ENCODE results near the gene FOXI1.

The FOXI1 gene

DNA sequence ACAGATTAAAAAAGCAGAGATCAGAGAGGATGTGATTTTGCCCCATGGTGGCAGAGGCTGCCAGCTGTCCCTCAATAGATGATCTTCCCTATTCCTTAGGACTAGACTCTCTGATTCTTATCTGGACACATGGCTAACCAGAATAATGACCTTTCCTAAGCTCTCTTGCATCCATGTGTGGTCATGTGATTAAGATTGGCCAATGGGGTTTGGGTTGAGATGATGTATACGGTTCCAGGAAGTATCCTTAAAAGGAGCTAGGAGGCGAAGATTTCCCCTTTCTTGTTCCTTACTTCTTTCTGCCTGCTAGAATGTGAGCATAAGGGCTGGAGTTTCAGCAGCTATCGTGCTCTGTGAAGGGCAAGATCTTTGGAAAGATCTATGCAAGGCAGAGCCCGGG lies 39.8 kb downstream of the FOXI1 start:
- H3K4me1 ChIP-seq (ENCODE audit: control insufficient read depth, insufficient read depth, low read length): no peaks in the 10 kb centered on the region
- no peaks in the 10 kb centered on the region for H3K36me3 ChIP-seq (ENCODE audit: insufficient read depth, low read length)
- no peak overlapping the region for H3K4me3 ChIP-seq (ENCODE audit: low read length)
- H3K9me3 ChIP-seq (replicated peaks; ENCODE audit: low read length): no peaks in the 10 kb centered on the region
- H3K27me3 ChIP-seq (ENCODE audit: control insufficient read depth, insufficient read depth, low read length): peaks cover 6% of the 10 kb centered on the region
- no peak overlapping the region for H3K9ac ChIP-seq (ENCODE audit: low read depth, low read length)
- H3K4me2 ChIP-seq (ENCODE audit: low read length): no peak overlapping the region

DNA sequence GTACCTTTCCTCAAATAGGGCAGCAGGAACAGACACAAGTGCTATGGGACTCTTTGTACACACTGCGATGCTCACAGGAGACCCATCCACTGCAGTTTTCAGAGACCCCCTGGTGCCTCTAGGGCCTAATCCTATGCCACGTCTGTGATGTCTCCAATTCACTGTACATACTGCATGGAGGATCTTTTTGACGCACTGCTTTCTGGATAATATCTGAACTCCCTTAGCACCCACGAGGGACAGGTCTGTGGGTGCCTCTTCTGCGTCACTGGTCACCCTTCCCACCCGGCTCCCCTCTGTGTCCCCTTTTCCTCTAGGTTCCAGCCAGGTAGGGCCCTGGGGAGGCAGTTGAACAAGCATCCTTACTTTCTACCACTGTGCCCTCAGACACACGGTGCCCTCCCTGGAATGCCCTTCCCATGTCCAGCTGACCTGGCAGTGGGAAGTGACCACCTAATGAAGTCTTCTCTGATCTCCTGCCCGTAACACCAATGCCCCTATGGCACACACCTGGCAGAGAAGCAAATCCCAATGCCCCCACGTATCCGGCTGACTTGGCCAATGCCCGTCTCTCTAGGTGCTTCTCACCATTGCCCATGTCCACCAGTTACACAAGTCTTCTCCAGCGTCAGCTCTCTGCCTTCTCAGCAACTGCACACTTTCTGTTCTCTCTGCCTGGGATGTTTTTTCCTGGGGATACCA lies 41.5 kb downstream of the FOXI1 start:
- H3K4me2 ChIP-seq (ENCODE audit: low read length): no peak overlapping the region
- H3K4me1 ChIP-seq (ENCODE audit: control insufficient read depth, insufficient read depth, low read length): peaks cover 12% of the 10 kb centered on the region
- no peak overlapping the region for H3K9ac ChIP-seq (ENCODE audit: low read depth, low read length)
- no peaks in the 10 kb centered on the region for H3K36me3 ChIP-seq (ENCODE audit: insufficient read depth, low read length)
- H3K9me3 ChIP-seq (replicated peaks; ENCODE audit: low read length): no peaks in the 10 kb centered on the region
- H3K27me3 ChIP-seq (ENCODE audit: control insufficient read depth, insufficient read depth, low read length): peaks cover 6% of the 10 kb centered on the region
- H3K4me3 ChIP-seq (ENCODE audit: low read length): no peak overlapping the region

DNA sequence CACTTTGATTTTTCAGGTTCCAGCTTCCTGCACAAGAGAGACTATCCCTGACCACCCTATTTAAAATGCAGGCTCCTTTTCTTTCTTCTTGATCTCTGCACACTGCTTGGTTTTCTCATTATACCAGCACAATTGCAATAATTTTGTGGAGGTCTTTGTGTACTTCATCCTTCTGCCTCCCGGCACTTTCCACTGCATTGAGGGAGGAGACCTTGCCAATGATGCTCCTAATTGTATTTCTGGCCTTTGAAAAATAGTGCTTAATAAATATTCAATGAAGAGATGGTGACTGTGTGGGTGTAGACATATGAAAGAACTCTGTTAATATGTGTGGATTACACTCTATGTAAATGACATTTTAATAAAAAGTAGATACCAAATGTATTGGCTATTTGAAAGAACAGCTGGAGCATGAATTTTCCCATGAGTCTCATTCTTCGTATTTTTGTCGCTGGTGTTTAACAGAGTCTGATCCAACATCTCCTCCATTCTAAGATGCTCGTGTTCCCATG lies 42.1 kb downstream of the FOXI1 start:
- H3K4me2 ChIP-seq (ENCODE audit: low read length): no peak overlapping the region
- peaks cover 12% of the 10 kb centered on the region for H3K4me1 ChIP-seq (ENCODE audit: control insufficient read depth, insufficient read depth, low read length)
- H3K9ac ChIP-seq (ENCODE audit: low read depth, low read length): no peak overlapping the region
- peaks cover 6% of the 10 kb centered on the region for H3K27me3 ChIP-seq (ENCODE audit: control insufficient read depth, insufficient read depth, low read length)
- no peak overlapping the region for H3K4me3 ChIP-seq (ENCODE audit: low read length)
- no peaks in the 10 kb centered on the region for H3K9me3 ChIP-seq (replicated peaks; ENCODE audit: low read length)
- H3K36me3 ChIP-seq (ENCODE audit: insufficient read depth, low read length): no peaks in the 10 kb centered on the region

DNA sequence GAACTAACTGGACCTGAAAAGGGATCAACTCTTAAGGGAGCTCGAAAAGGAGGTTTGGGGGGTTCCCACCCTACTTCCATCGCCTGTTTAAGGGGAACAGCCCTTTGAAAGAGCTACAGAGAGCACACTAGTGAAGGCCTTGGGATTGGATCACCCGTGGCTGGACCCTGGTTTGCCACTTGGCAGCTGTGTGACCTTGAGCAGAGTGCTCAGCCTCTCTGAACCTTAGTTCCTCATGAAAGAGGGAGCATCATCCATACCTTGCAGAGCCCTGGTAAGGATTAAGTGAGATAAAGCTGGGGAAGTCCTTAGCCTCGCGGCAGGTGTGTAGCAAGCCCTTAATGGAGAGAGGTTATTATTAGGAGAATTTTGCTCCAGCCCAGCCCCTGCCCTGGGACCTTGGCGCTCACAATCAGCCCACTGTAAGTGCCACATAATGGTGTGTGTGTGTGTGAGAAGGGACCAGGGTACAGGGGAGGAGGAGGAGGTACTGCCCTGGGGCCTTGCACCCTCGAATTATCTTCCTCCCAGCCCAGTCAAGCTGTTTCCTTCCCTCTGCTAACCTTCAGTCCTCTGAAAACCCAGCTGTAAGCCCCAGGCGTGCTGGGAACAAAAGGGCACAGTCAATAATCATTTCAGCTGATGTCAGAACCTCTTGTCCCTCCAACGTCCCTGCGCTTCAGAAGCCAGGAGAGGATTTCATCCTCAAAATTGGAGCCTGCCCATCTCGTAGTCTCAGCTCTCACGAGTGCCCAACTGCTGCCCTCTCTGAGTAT lies 42.9 kb downstream of the FOXI1 start:
- Histone ChIP-seq H3K4me3 (ENCODE audit: low read length) (no peak overlapping the region), H3K36me3 (ENCODE audit: insufficient read depth, low read length) (no peaks in the 10 kb centered on the region), H3K27me3 (ENCODE audit: control insufficient read depth, insufficient read depth, low read length) (peaks cover 2% of the 10 kb centered on the region), H3K9ac (ENCODE audit: low read depth, low read length) (no peak overlapping the region), H3K4me2 (ENCODE audit: low read length) (no peak overlapping the region), H3K4me1 (ENCODE audit: control insufficient read depth, insufficient read depth, low read length) (peaks cover 12% of the 10 kb centered on the region), H3K9me3 (replicated peaks; ENCODE audit: low read length) (no peaks in the 10 kb centered on the region)

DNA sequence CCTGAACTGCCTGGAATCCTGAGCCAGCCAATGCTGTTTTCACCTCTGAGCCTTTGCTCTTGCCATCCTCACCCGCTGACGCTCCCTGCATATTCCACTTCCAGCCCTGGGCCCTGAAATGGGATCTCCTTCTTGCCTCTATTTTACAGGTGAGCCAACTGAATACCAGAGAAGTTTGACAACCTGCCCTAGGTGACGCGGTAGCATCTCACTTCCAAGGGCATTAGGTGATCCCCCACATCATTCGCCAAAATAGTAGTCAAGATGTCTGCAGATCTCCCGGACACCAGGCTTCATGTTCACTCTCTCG lies 43.5 kb downstream of the FOXI1 start:
- Histone ChIP-seq H3K9me3 (replicated peaks; ENCODE audit: low read length) (no peaks in the 10 kb centered on the region), H3K9ac (ENCODE audit: low read depth, low read length) (no peak overlapping the region), H3K4me1 (ENCODE audit: control insufficient read depth, insufficient read depth, low read length) (peaks cover 12% of the 10 kb centered on the region), H3K4me3 (ENCODE audit: low read length) (no peak overlapping the region), H3K27me3 (ENCODE audit: control insufficient read depth, insufficient read depth, low read length) (peaks cover 2% of the 10 kb centered on the region), H3K4me2 (ENCODE audit: low read length) (no peak overlapping the region), H3K36me3 (ENCODE audit: insufficient read depth, low read length) (no peaks in the 10 kb centered on the region)

DNA sequence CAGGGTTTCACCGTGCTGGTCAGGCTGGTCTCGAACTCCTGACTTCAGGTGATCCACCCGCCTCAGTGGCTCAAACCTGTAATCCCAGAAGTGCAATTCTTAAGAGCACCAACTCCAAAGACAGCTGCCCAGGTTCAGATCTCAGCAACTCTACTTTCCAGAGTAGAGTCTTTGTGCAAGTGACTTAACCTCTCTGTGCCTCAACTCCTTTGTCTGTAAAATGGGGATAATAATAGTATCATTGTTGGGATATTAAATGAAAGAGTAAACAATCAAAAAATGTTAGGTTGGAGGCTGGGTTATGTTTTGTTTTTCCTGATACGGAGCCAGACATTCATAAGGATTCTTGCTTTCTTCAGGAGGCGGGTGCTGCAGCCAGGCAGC lies 45.0 kb downstream of the FOXI1 start:
- Histone ChIP-seq H3K4me2 (ENCODE audit: low read length) (no peak overlapping the region), H3K27me3 (ENCODE audit: control insufficient read depth, insufficient read depth, low read length) (peaks cover 2% of the 10 kb centered on the region), H3K4me1 (ENCODE audit: control insufficient read depth, insufficient read depth, low read length) (peaks cover 12% of the 10 kb centered on the region), H3K9ac (ENCODE audit: low read depth, low read length) (no peak overlapping the region), H3K36me3 (ENCODE audit: insufficient read depth, low read length) (no peaks in the 10 kb centered on the region), H3K9me3 (replicated peaks; ENCODE audit: low read length) (no peaks in the 10 kb centered on the region), H3K4me3 (ENCODE audit: low read length) (no peak overlapping the region)

DNA sequence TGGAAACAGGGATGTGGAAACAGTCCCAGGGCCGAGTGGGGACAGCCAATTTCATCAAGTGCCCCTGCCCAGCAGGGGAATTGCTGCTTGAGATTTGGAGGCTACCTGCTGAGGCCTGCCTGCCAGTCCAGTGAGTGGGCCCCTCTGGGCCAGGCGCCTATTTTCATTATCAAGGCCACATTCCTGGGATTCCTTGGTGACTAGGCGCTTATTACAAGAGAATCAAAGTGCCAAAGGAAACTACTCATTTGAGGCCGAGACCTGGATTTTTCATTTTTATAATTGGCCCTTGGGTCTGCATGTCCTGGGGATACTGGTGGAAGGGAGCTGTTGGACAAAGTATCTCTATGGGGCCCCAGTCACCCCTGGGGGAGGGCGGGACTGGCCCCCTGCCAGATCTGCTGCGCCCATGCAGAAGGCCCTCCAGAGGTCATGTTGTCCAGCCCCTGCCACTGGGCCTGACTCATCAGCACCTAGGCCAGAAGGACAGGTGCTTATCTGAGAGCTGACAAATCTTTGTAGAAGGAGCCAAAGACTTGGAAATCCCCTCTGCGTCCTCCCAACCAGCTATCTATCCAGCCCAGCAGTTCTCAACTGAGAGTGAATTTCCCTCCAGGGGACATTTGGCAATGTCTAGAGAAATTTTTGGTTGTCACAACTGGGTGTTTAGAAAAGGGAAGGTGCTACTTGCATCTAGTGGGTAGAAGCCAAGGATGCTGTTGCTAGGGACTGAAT lies 45.6 kb downstream of the FOXI1 start:
- Histone ChIP-seq H3K36me3 (ENCODE audit: insufficient read depth, low read length) (no peaks in the 10 kb centered on the region), H3K27me3 (ENCODE audit: control insufficient read depth, insufficient read depth, low read length) (peaks cover 2% of the 10 kb centered on the region), H3K4me1 (ENCODE audit: control insufficient read depth, insufficient read depth, low read length) (peaks cover 12% of the 10 kb centered on the region), H3K4me2 (ENCODE audit: low read length) (no peak overlapping the region), H3K4me3 (ENCODE audit: low read length) (no peak overlapping the region), H3K9me3 (replicated peaks; ENCODE audit: low read length) (no peaks in the 10 kb centered on the region), H3K9ac (ENCODE audit: low read depth, low read length) (no peak overlapping the region)

DNA sequence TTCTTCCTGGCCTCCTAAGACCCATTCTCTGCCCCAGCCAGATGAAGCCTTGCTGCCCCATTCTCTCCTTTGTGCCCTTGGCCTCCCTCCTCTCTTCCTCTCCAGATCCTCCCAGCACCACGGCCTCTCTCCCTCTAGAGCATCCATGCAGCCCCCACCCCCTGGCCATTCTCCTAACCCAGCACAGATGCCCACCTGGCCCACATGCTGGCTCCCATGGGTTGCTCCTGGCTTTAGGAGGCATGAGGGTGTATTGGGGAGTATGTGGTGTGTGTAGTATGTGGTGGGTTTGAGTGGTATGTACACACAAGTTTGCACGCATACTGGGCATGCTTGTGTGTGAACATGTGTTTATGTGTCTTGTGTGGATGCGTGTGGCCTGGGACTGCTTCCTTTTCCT lies 47.1 kb downstream of the FOXI1 start:
- H3K27me3 ChIP-seq (ENCODE audit: control insufficient read depth, insufficient read depth, low read length): peaks cover 2% of the 10 kb centered on the region
- no peak overlapping the region for H3K9ac ChIP-seq (ENCODE audit: low read depth, low read length)
- H3K4me2 ChIP-seq (ENCODE audit: low read length): no peak overlapping the region
- H3K36me3 ChIP-seq (ENCODE audit: insufficient read depth, low read length): no peaks in the 10 kb centered on the region
- peaks cover 12% of the 10 kb centered on the region for H3K4me1 ChIP-seq (ENCODE audit: control insufficient read depth, insufficient read depth, low read length)
- H3K9me3 ChIP-seq (replicated peaks; ENCODE audit: low read length): no peaks in the 10 kb centered on the region
- H3K4me3 ChIP-seq (ENCODE audit: low read length): no peak overlapping the region

DNA sequence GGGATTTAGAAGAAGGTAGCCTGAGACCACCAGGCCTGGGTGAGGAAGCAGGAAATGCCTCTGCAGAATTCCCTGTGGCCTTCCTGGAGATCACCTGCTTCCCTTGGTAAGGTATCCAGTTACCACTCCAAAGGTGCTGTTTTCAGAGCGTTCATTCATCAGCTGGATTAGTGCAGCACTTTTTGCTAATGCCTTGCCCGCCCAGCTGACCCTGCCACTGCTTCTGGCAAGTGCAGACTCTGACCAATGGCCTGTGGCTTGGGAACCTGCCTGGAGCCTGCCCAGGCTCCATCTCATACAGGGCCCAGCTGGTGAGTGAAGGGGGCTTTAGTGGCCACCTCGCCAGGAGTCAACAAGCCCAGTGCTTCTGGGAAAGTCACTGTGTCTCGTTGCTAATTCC lies 48.6 kb downstream of the FOXI1 start:
- no peak overlapping the region for H3K9ac ChIP-seq (ENCODE audit: low read depth, low read length)
- no peak overlapping the region for H3K4me2 ChIP-seq (ENCODE audit: low read length)
- H3K4me1 ChIP-seq (ENCODE audit: control insufficient read depth, insufficient read depth, low read length): peaks cover 12% of the 10 kb centered on the region
- H3K9me3 ChIP-seq (replicated peaks; ENCODE audit: low read length): no peaks in the 10 kb centered on the region
- no peaks in the 10 kb centered on the region for H3K36me3 ChIP-seq (ENCODE audit: insufficient read depth, low read length)
- H3K27me3 ChIP-seq (ENCODE audit: control insufficient read depth, insufficient read depth, low read length): no peaks in the 10 kb centered on the region
- no peak overlapping the region for H3K4me3 ChIP-seq (ENCODE audit: low read length)

DNA sequence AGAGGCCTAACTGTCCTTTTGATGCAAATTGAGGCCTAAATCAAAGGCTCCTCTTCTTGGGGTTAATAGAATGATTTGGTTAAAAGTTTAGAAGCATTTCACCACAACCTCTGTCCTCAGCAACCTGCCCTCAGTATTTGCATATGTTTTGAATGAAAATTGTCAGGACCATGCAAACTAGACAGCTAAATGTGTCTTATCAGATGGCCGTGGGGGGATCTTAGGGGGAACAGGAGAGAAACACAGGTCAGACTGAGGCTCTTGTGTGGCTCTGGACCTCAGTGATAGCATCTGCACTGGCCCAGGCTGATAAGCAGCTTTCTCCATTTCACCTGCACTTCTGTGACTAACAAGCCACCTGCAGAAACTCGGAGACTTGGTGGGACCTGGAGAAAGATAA lies 49.0 kb downstream of the FOXI1 start:
- H3K4me1 ChIP-seq (ENCODE audit: control insufficient read depth, insufficient read depth, low read length): peaks cover 12% of the 10 kb centered on the region
- H3K27me3 ChIP-seq (ENCODE audit: control insufficient read depth, insufficient read depth, low read length): no peaks in the 10 kb centered on the region
- no peak overlapping the region for H3K9ac ChIP-seq (ENCODE audit: low read depth, low read length)
- H3K36me3 ChIP-seq (ENCODE audit: insufficient read depth, low read length): no peaks in the 10 kb centered on the region
- no peak overlapping the region for H3K4me2 ChIP-seq (ENCODE audit: low read length)
- no peak overlapping the region for H3K4me3 ChIP-seq (ENCODE audit: low read length)
- no peaks in the 10 kb centered on the region for H3K9me3 ChIP-seq (replicated peaks; ENCODE audit: low read length)

DNA sequence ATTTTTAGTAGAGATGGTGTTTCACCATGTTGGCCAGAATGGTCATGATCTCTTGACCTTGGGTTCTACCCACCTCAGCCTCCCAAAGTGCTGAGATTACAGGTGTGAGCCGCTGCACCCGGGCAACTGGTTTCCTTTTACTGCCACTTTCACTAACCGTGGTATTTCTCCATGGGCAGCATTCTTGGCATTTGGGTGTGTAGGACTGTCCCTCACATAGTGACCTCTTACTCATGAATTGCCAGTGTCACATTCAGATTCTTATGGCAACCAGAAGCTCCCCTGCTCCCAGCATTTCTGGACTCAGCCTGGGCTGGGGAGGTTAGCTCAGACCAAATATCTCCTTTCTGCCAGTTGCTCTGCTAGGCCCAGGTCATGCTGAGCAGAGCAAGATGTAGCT lies 50.1 kb downstream of the FOXI1 start:
- H3K4me1 ChIP-seq (ENCODE audit: control insufficient read depth, insufficient read depth, low read length): peaks cover 10% of the 10 kb centered on the region
- H3K9ac ChIP-seq (ENCODE audit: low read depth, low read length): no peak overlapping the region
- no peaks in the 10 kb centered on the region for H3K36me3 ChIP-seq (ENCODE audit: insufficient read depth, low read length)
- no peak overlapping the region for H3K4me3 ChIP-seq (ENCODE audit: low read length)
- no peaks in the 10 kb centered on the region for H3K9me3 ChIP-seq (replicated peaks; ENCODE audit: low read length)
- no peaks in the 10 kb centered on the region for H3K27me3 ChIP-seq (ENCODE audit: control insufficient read depth, insufficient read depth, low read length)
- no peak overlapping the region for H3K4me2 ChIP-seq (ENCODE audit: low read length)

Data from skeletal muscle satellite cell (primary cell).